CD1c-positive myeloid dendritic cell (primary cell): ENCODE data around the gene EIF4G3.

Experiments
- DNase-seq: peaks from one replicate; pipeline ENCODE4 v3.0.0-alpha.2; 2016; ENCODE audit errors: extremely low spot score

Gene EIF4G3

GRCh38 chr1:20988943-20989342 is 187.8 kb downstream of the EIF4G3 start:
- no peak for DNase-seq

GRCh38 chr1:20987831-20988825 is 188.6 kb downstream of the EIF4G3 start:
- DNase-seq, result no peak

GRCh38 chr1:20983297-20983889 is 193.3 kb downstream of the EIF4G3 start:
- DNase-seq, result no peak

- no peak for DNase-seq
Observed at GRCh38 chr1:20982316-20982715, 194.4 kb downstream of the EIF4G3 start.

- no peak for DNase-seq
Observed at GRCh38 chr1:20981915-20982314, 194.8 kb downstream of the EIF4G3 start.

- no peak for DNase-seq
Observed at GRCh38 chr1:20980051-20980450, 196.6 kb downstream of the EIF4G3 start.

GRCh38 chr1:20978413-20978812 is 198.3 kb downstream of the EIF4G3 start:
- DNase-seq, result no peak

- no peak for DNase-seq
Observed at GRCh38 chr1:20975668-20976067, 201.0 kb downstream of the EIF4G3 start.

- DNase-seq, result no peak
Observed at GRCh38 chr1:20974951-20975350, 201.7 kb downstream of the EIF4G3 start.

- DNase-seq, result no peak
Observed at GRCh38 chr1:20974069-20974468, 202.6 kb downstream of the EIF4G3 start.

GRCh38 chr1:20972855-20973254 is 203.8 kb downstream of the EIF4G3 start:
- DNase-seq, result no peak

- peak; percentile 55 for DNase-seq
Observed at GRCh38 chr1:20964540-20965484, 211.9 kb downstream of the EIF4G3 start.

GRCh38 chr1:20962576-20963258 is 214.0 kb downstream of the EIF4G3 start:
- no peak for DNase-seq

GRCh38 chr1:20958430-20958829 is 218.3 kb downstream of the EIF4G3 start:
- no peak for DNase-seq

- no peak for DNase-seq
Observed at GRCh38 chr1:20956272-20956671, 220.4 kb downstream of the EIF4G3 start.

GRCh38 chr1:20950679-20951078 is 226.0 kb downstream of the EIF4G3 start:
- DNase-seq, result no peak

- DNase-seq, result no peak
Observed at GRCh38 chr1:20949871-20950590, 226.7 kb downstream of the EIF4G3 start.

- peak; percentile 8 for DNase-seq
Observed at GRCh38 chr1:20948101-20948500, 228.6 kb downstream of the EIF4G3 start.

GRCh38 chr1:20947409-20947808 is 229.3 kb downstream of the EIF4G3 start:
- no peak for DNase-seq

- DNase-seq, result no peak
Observed at GRCh38 chr1:20936621-20937020, 240.1 kb downstream of the EIF4G3 start.

GRCh38 chr1:20936216-20936615 is 240.5 kb downstream of the EIF4G3 start:
- no peak for DNase-seq
